Activated T-cell treated with anti-CD3 and anti-CD28 coated beads for 48 hours (primary cell): Measurements from ENCODE around the gene SEC22A.

Source experiments
- DNase-seq: peaks from one replicate; pipeline ENCODE4 v3.0.0-alpha.2; 2020; ENCODE audit warnings: low read depth

Gene SEC22A

DNA sequence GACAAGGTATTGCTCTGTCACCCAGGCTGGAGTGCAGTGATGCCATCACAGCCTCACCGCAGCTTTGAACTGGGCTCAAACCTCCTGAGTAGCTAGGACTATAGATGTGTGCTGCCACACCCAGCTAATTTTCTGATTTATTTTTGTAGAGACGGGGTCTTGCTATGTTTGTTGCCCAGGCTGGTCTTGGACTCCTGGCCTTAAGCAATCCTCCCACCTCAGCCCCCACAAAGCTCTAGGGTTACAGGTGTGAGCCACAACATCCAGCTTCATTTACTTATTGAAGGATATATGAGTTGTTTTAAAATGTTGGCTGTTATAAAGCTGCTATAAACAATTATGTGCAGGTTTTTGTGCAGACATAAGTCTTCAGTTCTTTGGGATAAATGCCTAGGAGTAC, 62.2 kb downstream of the SEC22A start:
- DNase-seq, result no peak

GRCh38 chr3:123267821-123268220, 66.1 kb downstream of the SEC22A start:
- no peak for DNase-seq

DNA sequence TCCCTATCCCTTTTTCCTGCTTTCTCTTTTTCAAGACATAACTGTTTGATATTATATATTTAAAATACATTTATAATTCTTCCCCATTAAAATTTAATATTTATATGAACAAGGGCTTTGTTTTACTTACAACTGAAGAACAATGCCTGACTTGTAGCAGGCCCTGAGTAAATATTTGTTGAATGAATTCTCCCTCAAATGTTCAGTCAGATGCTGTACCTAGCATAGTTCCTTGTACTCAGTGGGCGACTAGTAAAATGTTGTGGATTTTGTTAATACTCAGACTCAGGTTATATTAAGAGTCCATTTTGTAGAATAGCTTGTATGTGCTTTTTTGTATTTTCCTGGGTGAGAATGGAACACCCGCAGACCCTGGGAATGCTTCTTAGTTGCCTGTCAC, 69.1 kb downstream of the SEC22A start:
- no peak for DNase-seq

GRCh38 chr3:123271466-123272159, 69.9 kb downstream of the SEC22A start:
- DNase-seq, result no peak

DNA sequence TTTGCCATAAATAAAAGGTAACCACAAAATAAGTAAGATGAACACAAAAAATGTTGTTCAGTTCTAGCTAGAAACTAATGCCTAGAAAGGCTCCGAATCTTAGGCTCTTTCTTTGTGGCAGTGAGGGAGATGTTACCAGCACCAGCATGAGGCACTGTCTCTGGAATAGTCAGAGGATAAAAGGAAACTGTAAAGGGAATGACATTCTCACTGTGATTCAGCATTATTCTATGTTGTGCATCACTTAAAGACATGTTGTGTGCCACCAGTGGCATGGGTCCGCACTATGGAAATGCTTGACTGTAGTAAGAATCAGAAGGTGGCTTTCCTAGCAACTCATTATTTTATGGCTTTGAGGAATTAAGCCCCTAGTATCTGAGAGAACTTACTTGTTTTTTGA, 70.8 kb downstream of the SEC22A start:
- DNase-seq, result no peak

DNA sequence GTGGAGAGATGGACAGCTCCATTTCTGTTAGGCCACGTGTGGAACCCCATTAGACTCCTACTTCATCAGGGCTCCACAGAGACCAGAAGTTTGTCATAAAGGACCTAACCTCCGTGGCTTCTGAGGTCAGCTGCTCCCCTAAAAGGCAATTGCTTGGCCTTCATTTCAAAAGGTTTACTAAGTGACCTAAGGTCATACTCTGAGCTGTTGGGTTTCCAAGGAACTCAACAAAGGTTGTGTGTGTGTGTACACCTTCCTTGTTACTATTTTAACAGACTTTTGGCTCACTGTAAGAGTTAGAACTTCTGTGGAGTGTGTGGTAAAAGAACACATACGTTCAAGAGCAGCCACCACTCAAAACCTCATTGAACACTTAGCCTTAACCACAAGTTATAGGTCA, 73.9 kb downstream of the SEC22A start:
- no peak for DNase-seq

GRCh38 chr3:123276346-123277006, 74.7 kb downstream of the SEC22A start:
- no peak for DNase-seq

- no peak for DNase-seq
These were observed 75.4 kb downstream of the SEC22A start for GRCh38 chr3:123277106-123277505.

- DNase-seq, result no peak
These were observed 76.7 kb downstream of the SEC22A start for GRCh38 chr3:123278446-123278845.

DNA sequence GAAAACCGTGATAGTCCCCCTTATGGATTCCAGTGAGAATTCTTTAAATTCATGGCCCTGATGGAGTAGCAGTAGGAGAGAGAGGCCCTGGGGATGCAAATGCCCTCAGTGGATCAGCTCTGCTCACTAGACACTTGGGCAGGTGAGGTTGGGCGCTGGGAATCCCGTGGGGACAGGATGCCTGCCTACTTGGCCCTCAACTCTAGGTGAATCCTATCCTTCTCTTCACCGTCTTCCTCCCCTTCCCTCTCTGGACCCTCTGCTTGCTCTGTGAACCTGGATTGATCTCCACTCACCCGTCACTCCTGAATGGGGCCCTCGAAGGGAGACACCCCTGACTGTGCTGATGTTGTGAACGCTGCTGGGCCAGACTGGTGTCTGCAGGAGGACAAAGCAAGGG, 77.4 kb downstream of the SEC22A start:
- DNase-seq, result no peak

DNA sequence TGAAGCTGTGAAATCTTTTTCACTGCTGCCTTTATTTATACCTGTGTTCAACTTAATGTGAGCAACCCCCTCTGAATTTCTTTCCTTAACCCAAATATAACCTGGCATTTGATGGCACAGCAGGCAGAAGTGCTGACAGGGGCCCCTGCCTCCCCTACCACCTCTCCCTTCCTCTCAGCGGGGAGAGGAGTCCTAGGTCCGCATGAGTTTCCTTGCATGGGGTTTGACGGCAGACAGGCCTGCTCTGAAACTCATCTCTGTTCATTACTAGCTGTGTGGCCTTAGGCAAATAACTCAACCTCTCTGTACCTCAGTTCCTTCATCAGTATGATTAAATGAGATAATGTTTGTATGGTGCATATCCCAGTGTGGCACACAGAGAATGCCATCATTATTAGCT, 79.7 kb downstream of the SEC22A start:
- no peak for DNase-seq

DNA sequence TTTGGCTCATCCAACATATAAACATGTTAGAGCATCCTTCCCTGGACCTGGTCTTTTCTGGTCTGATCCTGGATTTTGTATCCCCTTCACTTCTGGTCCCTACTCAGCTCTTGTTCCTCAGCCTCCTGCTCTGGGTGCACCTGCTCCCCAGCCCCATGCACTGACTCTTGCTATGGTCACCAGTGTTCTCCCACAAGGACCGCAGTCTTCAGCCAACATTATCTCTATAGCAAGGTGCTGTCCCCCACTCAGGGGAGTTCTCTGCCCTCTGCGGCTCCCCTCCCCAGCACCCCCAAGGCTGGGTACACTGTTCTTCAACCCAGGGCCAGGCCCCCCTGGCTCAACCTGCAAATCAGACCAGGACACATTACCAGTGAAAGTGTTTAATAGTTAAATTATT, 80.2 kb downstream of the SEC22A start:
- DNase-seq, result no peak

DNA sequence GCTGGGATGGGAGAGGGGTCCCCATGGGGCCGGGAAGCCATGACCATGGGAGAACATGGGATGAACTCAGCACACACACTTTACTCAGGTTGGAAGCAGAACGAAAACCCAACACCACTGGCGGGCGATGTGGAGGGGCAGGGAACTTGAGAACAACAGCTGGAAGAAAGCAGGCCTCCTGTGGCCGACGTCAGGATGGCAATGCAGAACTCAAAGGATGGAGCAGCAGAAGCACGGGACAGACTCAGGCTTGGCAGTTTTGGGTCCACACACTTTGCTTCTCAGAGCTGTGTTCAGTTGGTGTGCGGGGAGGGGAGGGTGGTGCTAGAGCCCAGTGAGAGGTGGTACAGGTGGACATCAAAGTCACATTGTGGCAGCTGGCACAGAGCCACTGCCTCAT, 80.7 kb downstream of the SEC22A start:
- no peak for DNase-seq

DNA sequence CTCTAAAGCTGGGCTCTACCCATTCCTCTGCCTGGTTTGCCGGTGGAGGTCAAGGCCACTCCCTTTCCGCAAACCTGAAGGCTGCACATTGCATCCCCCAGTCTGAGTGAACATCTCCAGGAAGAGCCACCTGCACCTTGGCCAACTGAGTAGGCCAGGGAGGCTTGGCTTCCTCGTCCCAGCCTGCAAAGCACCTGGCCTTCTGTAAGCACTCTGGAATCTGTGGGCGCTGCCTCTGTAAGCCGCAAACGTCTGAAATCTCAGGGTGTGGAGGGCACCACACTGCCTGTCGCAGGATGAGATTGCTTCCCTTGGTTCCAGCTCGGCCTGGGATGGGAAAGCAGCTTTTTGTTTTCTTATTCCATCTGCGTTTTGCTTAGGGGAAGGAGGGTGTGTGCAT, 81.3 kb downstream of the SEC22A start:
- no peak for DNase-seq

DNA sequence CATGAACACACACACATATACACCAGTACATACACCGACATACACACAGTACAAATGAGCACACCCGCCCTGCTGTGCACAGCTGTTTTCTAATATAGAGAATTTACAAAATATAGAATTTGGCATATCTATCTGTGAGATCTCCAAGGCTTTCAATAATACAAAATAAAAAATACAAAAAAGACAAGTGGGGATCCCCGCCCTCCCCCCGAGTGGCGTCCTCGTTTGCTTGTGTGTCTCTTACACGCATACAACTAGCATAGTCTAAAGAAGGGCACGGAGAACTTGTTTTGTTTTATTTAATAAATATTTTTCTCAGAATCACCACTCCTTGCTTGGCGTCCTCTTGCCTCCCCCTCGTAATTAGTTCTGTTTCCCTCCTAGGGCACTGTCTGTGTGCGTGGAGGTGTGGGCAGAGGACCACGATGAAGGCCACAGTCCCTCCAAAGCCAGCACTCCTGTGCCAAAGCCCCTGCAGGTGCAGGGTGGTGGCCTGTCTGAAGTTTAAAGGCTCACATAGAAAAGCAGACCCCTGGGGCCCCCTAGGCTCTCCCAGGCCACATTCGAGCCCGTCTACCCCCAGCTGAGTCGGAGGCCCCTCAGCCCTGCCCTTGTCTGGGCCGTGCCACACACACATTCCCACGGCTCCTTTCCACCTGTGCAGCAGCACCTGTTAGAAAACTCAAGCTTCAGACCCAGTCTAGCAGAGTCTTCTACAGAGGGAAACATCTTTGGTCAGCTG, 82.1 kb downstream of the SEC22A start:
- DNase-seq, result no peak

DNA sequence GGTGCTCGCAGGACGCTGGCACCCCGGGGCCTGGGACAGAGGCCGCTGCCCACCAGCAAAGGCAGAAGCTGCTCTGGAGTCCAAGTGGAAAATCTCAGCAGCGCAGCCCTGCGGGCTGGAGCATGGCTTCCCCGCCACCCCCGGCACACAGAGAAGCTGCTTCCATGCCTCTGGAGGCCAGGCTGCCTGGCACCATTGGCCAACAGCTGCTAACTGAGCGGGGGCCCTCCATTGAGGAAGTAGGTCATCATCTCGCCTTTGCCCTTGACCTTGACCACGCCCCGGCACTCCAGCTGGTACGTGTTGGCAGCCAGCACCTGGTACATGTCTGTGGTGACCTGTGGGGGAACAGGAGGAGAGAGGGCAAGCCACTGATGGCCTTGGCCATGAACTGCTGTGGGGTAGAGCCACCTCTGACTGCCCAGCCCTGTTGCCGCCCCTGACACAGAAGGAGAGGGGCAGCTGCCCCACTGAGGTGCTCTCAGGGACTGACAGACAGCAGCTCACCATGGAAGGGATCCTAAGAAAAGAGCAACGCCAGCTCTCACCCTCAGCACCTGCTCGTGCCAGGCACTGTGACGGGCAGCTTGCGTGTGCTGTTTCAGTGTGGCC, 82.8 kb downstream of the SEC22A start:
- DNase-seq, result no peak

DNA sequence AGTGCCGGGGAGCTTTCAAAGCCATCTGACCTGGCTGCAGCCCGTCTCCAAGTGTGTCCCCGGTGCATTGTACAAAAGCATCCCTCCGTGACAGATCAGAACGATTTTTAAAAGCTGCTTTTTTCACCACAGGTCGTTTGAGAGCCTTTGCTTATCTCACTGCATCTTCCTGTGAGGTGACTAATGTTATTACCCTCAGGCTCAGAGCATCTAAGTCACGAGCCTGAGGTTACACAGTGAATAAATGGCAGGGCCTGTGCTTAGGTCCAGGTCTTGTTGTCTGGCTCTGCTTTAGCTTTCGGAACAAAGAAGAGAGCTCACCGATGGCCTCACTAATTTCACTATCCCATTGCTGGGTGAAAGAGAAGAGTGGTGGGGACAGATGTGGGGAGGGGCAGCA, 83.3 kb downstream of the SEC22A start:
- DNase-seq, result no peak

- no peak for DNase-seq
These were observed 83.7 kb downstream of the SEC22A start for GRCh38 chr3:123285479-123285878.

GRCh38 chr3:123285931-123286307, 84.2 kb downstream of the SEC22A start:
- no peak for DNase-seq

GRCh38 chr3:123286308-123287023, 84.7 kb downstream of the SEC22A start:
- DNase-seq, result peak; percentile 29

DNA sequence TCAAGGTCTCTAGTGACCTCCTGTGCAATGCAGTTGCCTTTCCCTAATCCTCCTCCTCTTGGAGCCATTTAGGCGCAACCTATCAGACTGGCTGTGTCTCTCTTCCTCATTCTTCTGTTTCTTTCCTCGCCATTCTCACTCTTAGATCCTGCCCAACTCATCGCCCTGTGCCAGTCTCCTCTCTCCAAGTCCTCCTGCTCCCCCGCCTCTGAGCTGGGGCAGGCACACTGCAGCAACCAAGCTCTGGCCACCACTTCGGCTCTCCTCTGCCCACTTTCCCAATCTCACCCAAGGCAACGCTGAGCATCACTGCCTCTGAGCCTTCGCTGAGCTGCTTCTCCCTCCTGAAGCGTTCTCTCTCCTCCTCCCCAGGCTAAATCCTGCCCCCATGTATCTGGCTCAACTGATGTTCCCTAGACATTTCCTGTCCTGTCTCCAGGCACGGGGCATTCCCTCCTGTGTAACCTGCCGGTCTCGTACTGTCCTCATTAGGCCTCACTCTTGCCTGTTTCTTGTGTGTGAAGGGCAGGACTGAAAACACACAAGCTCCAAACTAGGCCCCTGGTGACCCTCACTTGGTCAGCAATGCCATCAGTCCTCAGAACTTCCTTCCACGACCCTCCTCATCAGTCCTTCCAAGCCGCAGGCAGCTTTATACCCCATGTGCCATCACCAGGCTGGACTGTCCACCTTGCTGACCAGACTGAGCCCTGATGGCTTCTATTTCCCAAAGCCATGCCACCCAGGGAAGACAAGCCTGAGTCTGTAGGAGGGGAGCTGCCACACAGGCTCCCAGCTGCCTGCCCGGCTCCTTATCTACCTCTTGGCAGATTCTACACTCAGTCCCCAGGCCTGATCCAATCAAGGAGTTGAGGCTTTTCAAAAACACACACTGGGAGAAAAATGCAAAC, 85.6 kb downstream of the SEC22A start:
- no peak for DNase-seq
